ENCODE data around the gene IFT88.
A peak's percentile ranks its signal among the peaks of the same experiment; 100 is the strongest.

IFT88 gene

GRCh38 chr13:20566898-20567874 is at the start of gene IFT88:
Gene IFT88 (plus strand): TSS chr13:20567157. CDS start chr13:20574386, 7,229 bp downstream.
- peak; percentile 89 for DNase-seq (ENCODE audit: low spot score)

GRCh38 chr13:20518660-20519100 is 48.3 kb upstream of the IFT88 start:
- no peak for DNase-seq (ENCODE audit: low spot score)

GRCh38 chr13:20519875-20520274 is 47.1 kb upstream of the IFT88 start:
- DNase-seq (ENCODE audit: low spot score) = no peak

GRCh38 chr13:20521364-20522115 is 45.4 kb upstream of the IFT88 start:
- DNase-seq (ENCODE audit: low spot score) = no peak

GRCh38 chr13:20525144-20525600 is 41.8 kb upstream of the IFT88 start:
- DNase-seq (ENCODE audit: low spot score) = peak; percentile 58

- DNase-seq (ENCODE audit: low spot score) = peak; percentile 89
Observed at GRCh38 chr13:20525601-20526544, 41.1 kb upstream of the IFT88 start, which contains the start of gene CRYL1. Gene CRYL1 (minus strand): TSS chr13:20525857. CDS start chr13:20525794, 63 bp downstream.

- DNase-seq (ENCODE audit: low spot score) = peak; percentile 24
Observed at GRCh38 chr13:20526664-20527063, 40.3 kb upstream of the IFT88 start.

- no peak for DNase-seq (ENCODE audit: low spot score)
Observed at GRCh38 chr13:20528452-20528851, 38.5 kb upstream of the IFT88 start.

GRCh38 chr13:20534038-20534608 is 32.8 kb upstream of the IFT88 start:
- no peak for DNase-seq (ENCODE audit: low spot score)

GRCh38 chr13:20536992-20537391 is 30.0 kb upstream of the IFT88 start:
- no peak for DNase-seq (ENCODE audit: low spot score)

GRCh38 chr13:20544201-20544923 is 22.6 kb upstream of the IFT88 start:
- DNase-seq (ENCODE audit: low spot score) = no peak

GRCh38 chr13:20546556-20546955 is 20.4 kb upstream of the IFT88 start:
- no peak for DNase-seq (ENCODE audit: low spot score)

GRCh38 chr13:20547479-20547908 is 19.5 kb upstream of the IFT88 start:
- no peak for DNase-seq (ENCODE audit: low spot score)

GRCh38 chr13:20550799-20551198 is 16.2 kb upstream of the IFT88 start:
- peak; percentile 30 for DNase-seq (ENCODE audit: low spot score)

- peak; percentile 96 for DNase-seq (ENCODE audit: low spot score)
Observed at GRCh38 chr13:20553311-20553710, 13.6 kb upstream of the IFT88 start.

GRCh38 chr13:20558982-20559381 is 8.0 kb upstream of the IFT88 start:
- DNase-seq (ENCODE audit: low spot score) = no peak

GRCh38 chr13:20559659-20560356 is 7.1 kb upstream of the IFT88 start:
- DNase-seq (ENCODE audit: low spot score) = no peak

- no peak for DNase-seq (ENCODE audit: low spot score)
Observed at GRCh38 chr13:20561741-20562140, 5.2 kb upstream of the IFT88 start.

- no peak for DNase-seq (ENCODE audit: low spot score)
Observed at GRCh38 chr13:20565115-20565736, 1.7 kb upstream of the IFT88 start.
